GM19372 (cell line): ENCODE results near the gene PI4KA.

Experiments used
- ATAC-seq: cut with Tn5 transposase; IDR thresholded peaks from one replicate; pipeline ENCODE4 v1.9.1; 2021; ENCODE audit warnings: mild to moderate bottlenecking, low read depth, moderate library complexity; ENCODE audit not compliant: unreplicated experiment

The PI4KA gene

GRCh38 chr22:20796731-20797130 lies 61.9 kb downstream of the PI4KA start:
- ATAC-seq, result no peak

DNA sequence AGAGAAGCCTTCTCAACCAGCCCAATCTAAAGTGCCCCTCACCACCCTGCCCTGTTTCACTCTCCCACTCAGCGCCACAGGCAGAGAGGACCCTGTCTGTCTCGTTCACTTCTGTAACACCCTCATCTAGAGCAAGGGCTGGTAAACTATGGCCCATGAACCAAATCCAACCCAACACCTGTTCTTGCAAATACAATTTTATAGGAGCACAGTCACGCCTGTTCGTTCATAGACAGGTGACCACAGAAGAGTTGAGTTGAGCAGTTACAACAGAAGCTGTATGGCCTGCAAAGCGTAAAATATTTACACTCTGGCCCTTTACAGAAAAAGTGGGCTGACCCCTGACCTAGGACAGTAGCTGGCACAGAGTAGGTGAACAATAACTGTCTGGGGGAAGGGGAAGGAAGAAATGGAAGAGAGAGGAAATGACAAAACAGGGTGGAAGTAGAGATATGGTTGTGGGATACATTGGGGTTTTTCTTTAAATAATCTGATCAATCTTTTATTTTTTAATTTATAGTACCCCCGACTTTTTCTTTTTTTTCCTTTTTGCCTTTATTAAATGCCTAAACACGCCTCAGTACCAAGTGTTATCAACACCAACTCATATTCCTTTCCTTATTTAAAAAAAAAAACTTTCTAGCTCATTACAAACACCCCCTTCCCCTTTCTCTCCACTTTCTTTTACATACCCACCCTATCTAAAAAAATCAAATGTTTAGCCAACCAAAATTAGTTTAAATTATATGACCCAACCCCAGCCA lies 63.8 kb downstream of the PI4KA start:
- no peak for ATAC-seq

DNA sequence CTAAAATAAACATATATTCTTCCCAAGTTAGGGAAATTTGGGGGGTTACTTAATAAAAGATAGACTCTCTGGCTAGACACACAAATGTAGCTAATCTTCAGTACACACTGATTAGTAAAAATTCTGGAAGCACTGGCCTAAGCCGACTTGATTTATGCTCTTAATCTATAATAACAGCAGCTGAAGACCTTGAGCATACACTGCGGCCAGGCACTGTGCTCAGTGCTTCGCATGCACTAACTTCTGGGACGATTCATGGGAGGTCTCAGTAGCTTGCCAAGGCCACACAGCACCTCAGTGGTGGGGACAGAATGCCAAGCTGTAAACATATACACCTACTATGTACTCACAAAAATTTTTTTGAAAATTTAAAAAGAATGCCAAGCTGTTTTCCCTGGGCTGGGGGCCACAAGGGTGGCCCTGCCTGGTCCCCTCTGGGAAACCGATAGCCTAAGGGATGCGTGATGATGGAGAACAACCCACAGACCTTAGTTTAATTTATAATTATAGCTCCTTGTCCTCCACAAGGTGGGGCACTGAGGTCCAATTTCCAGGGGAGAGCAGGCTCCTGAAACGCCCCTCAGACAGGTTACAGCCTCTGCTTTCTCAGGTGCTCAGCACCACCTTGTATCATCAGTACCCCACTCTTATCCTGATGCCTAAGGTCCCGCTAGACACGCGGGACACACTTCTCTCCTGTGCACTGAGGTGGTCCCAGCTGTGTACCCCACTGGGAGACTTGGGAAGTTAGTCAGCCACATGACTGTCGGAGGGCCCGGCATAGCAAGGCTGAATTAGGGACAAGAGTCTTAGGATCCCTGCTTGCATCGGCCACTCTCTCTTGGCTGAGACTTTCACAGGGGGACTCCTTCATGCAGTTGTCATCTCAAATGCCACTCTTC lies 64.6 kb downstream of the PI4KA start:
- no peak for ATAC-seq

DNA sequence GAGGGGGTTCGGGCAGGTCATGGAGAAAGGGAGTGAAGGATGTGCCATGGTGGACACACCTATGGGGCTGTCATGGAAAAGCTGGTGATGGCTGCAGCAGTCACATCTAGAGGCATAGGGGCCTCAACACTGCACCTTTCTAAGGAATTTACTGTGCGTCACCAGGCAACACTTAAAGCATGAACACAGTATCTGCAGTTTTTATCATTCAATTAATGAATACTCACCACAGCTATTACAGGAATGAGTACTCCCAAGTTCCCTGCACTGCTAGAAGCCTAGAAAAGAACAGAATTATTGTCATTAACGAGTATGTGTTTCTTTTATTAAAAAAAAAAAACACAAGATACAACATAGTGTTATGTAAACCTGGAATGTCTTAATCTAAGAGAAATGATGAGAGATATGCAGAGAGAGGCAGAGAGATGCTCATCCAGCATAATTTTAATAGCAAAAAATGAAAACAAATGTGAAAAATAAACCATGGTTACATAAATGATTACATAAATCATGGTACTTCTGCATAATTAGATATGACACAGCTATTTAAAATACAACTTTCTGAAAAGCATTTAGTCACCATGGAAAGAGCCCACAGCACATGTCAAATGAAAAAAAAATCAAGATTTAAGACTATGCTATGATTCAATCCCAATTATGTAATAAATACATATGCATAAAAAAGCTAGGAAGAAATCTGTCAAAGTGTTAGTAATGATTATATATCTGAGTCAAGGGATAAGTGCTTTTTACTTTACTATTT lies 65.5 kb downstream of the PI4KA start:
- no peak for ATAC-seq

DNA sequence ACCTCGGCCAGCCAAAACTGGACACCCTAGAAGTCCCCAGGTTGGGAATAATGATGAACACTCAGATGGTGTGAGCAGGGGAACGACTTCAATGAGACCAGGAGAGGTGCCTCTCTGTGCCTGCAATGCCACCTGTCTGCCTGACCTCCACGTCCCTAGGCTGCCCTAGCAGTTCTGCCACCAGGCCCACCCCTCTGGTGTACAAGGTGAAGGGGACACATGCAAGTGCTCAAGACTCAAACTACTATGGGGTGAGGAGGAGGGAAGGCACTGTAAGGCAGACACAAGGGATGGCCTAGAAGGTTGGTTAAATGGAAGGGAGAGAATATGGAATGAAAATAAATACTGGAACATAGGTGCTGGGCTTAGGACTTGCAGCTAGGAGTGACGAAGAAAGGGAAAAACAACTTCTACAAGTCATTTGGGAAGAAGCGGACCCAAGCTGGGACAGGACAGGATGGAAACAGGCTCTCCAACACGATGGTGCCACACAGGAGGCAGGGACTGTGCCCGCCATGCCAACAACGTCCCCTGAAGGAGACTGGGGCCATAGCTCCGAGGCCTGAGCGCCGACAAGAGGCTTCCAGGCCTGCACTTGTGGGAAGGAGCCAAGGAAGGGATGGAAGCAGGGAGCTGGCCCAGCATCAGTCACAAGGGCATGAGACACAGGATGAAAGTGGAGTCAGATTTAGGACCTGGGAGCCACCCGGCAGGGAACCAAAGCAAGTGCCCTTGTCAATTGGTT lies 66.2 kb downstream of the PI4KA start:
- ATAC-seq, result no peak

GRCh38 chr22:20788627-20789344 lies 69.8 kb downstream of the PI4KA start:
- no peak for ATAC-seq

DNA sequence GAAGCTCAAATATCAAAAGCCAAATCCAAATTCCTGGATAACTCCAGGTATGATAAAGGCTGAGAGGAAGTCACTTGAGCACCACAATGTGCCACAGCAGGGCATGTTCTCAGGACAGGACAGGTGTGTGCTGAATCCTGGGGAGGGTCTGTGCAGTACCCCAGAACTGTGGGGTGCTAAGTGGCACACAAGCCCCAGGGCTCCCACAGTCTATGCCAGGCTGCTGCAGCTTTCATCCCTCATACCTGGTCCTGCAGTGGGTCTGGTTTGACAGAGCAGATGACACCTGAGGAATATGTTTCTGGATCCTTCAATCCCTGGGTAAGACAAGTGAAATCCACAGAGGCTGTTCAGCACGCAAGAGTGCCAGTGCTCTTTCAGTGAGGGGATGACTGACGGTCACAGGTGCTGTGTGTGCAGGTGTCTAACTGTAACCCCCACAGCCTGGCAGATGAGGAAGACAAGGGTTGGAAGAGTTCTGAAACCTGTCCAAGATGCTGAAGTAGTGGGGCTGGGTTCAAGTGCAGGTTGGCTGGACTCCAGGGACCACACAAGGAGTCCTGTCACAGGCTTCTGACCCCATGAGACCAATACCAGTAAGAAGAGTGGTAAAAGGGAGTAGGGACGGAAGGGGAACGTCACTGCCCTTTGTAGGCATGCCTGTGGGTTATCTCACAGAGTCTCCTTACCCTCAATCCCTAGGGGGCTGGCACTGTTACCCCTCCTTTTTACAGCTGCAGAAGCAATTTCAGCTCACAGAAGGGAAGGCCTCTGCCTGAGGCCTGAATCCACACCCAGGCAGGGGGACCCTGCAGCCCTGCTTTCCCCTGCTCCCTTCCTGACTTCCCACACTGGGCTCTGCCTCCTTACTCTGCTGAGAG lies 70.6 kb downstream of the PI4KA start:
- no peak for ATAC-seq

- no peak for ATAC-seq
These were observed 71.4 kb downstream of the PI4KA start for GRCh38 chr22:20787223-20787622.

GRCh38 chr22:20786536-20786979 lies 72.1 kb downstream of the PI4KA start:
- ATAC-seq, result no peak

GRCh38 chr22:20786048-20786447 lies 72.6 kb downstream of the PI4KA start:
- no peak for ATAC-seq

- ATAC-seq, result no peak
These were observed 73.2 kb downstream of the PI4KA start for GRCh38 chr22:20785415-20785814.

DNA sequence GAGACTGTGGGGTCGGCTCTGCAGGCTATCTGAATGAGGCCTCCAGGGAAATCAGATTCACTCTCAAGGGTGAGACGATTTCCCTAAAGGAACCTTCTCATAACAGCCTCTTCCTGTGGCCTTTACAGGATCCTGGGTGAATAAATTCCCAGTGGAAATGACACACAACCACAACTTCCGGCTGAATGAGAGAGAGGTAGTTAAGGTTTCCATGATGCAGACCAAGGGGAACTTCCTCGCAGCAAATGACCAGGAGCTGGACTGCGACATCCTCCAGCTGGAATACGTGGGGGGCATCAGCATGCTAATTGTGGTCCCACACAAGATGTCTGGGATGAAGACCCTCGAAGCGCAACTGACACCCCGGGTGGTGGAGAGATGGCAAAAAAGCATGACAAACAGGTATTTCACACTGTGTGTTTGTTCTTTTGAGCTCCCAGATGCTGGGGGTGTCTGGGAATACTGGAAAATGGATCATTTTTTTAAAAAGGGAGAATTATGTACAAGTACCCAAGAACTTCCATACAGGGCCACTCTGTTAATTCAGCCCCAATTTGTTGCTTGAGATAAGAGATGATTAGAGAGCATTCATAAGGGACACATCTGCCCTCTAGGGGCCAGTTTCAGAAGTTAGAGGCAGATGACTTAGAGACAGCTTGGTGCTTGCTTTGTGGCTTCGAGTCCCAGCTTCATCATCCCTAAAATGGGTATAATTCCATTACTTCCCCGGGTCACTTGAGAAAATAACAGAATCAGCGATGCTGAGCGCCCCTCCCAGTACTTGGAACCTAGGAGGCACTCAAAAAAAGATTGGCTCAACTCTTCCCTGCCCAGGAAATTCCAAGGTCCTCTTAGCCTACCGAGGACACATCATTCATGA lies 74.5 kb downstream of the PI4KA start:
- ATAC-seq, result no peak

- ATAC-seq, result no peak
These were observed 75.3 kb downstream of the PI4KA start for GRCh38 chr22:20783300-20783673.

DNA sequence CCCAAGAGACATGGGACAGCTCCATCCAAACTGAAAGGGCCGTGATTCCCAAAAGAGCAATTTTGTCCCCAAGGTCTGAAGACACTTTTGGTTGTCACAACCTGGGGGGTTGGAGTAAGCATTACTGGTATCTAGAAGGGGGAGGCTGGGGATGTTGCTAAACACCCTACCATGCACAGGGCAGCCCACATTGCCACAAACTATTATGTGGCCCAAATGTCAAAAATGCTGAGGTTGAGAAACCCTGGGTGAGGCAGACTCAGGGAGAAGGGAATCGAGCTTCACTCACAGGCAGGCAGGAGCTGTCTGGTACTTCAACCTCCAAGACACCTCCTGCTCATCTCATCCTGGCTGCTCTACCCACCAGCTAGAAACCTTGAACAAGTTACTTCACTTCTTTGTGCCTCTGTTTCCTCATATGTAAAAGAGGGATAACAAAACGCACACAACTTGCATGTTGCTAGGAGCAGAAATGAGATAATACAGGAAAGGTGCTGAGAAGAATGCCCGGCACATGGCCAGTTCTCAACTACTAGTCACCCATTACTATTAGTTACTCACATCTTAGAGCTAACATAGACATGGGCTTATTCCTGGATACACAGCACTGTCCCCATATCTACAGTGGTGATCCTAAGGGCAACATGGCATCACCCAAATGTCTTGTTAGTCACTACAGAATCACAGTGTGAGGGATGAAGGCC lies 75.9 kb downstream of the PI4KA start:
- no peak for ATAC-seq

GRCh38 chr22:20782083-20782482 lies 76.5 kb downstream of the PI4KA start:
- no peak for ATAC-seq

DNA sequence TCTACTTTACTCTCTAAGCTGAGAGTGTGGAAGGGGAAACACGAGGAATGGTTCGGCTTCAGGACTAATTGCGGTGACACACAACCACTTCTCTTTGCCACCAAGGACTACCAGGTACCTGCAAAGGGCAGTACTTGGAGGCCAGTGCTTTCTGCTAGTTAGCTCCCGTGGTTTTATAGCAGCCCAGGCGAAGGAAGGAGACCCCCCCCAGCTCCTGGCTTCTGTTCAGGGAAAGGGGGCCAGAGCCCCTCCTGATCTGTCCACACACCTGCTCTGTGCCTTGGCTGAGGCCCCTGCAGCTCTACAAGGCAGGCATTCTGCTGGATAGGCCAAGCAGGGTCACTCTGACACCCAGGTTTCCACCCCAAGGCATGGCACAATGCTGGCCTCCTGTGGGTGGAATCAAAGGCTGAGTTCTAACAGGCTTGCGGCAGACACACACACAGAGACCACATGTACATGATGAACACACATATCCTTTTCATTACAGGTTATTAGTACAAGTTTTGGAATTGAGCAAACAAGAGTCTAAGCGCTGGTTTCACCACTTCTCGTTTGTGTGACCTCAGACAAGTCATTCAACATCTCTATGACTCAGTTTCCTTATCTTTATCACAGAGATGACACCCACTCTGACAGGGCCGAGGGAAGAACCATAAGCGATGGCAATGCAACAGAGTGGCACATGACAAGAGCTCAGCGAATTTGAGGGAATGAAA lies 77.2 kb downstream of the PI4KA start:
- ATAC-seq, result no peak

- ATAC-seq, result no peak
These were observed 78.8 kb downstream of the PI4KA start for GRCh38 chr22:20779818-20780158.
